Bone marrow (tissue), 2 donors: Measurements from ENCODE around the gene CORO6.

Source experiments
- DNase-seq, 2 donors: peaks; one replicate each; lab custom pipeline; 2025; lab: John Stamatoyannopoulos, UW

The CORO6 gene

GRCh38 chr17:29577385-29578211 lies 45.1 kb downstream of the CORO6 start:
- no peak for DNase-seq

- no peak for DNase-seq
These were observed 45.7 kb downstream of the CORO6 start for GRCh38 chr17:29577001-29577370.

GRCh38 chr17:29576214-29577000 lies 46.3 kb downstream of the CORO6 start:
- no peak for DNase-seq

GRCh38 chr17:29575511-29576213 lies 47.0 kb downstream of the CORO6 start:
- no peak for DNase-seq

GRCh38 chr17:29574732-29575510 lies 47.8 kb downstream of the CORO6 start:
- DNase-seq = no peak

- no peak for DNase-seq
These were observed 48.6 kb downstream of the CORO6 start for GRCh38 chr17:29573871-29574731.

- DNase-seq = no peak
These were observed 49.2 kb downstream of the CORO6 start for GRCh38 chr17:29573558-29573869.

- DNase-seq = no peak
These were observed 49.8 kb downstream of the CORO6 start for GRCh38 chr17:29572691-29573557.

GRCh38 chr17:29571883-29572681 lies 50.6 kb downstream of the CORO6 start:
- no peak for DNase-seq

- DNase-seq = no peak
These were observed 51.2 kb downstream of the CORO6 start for GRCh38 chr17:29571486-29571882.

- DNase-seq = no peak
These were observed 52.2 kb downstream of the CORO6 start for GRCh38 chr17:29570521-29570920.

- DNase-seq = no peak
These were observed 53.3 kb downstream of the CORO6 start for GRCh38 chr17:29569245-29569950.

GRCh38 chr17:29568331-29569244 lies 54.1 kb downstream of the CORO6 start, which contains the start of gene TP53I13:
Gene TP53I13 (plus strand): TSS chr17:29568701. CDS start chr17:29568759, 58 bp downstream.
- peak; percentile 61 to 70 for DNase-seq

- DNase-seq = peak in 1 of 2 donors; percentile 61
These were observed 55.0 kb downstream of the CORO6 start for GRCh38 chr17:29567554-29568330.

GRCh38 chr17:29567304-29567553 lies 55.5 kb downstream of the CORO6 start:
- DNase-seq = no peak

GRCh38 chr17:29566473-29567303 lies 56.0 kb downstream of the CORO6 start, which contains the start of gene ABHD15:
Gene ABHD15 (minus strand): TSS chr17:29567037. CDS start chr17:29566966, 71 bp downstream.
- peak; percentile 36 to 83 for DNase-seq
